IMR-90 (cell line): Measurements from ENCODE around the gene VTN. TPM values are rescaled to one million over a fixed set of nuclear protein-coding genes. Genes with fewer than 3 reads are reported as not detected.

Experiments used
- ATAC-seq: fragments of 200-7000 bp; cut with Tn5 transposase; 2 replicates; pipeline ENCODE4 v1.9.1; 2020; ENCODE audit warnings: low read depth, mild to moderate bottlenecking, moderate library complexity
- BruUV-seq: library from RNA; stranded (reverse); fragments of 400-500 nt; replicated peaks from 2 replicates; lab custom pipeline; 2021; lab: Mats Ljungman, UMichigan
- CTCF ChIA-PET: fragments of 300-600 bp; formaldehyde crosslinking; extraction: SDS; loops from one replicate; lab custom pipeline; 2021; ENCODE audit warnings: antibody characterized with exemption; lab: Yijun Ruan, JAX
- POLR2A ChIA-PET: fragments of 300-600 bp; sonication (Branson Sonifier 250); formaldehyde crosslinking; loops from one replicate; lab custom pipeline; 2022; ENCODE audit warnings: antibody characterized with exemption; ENCODE audit not compliant: unreplicated experiment; lab: Charles Lee
- DNase-seq: peaks from one replicate; pipeline ENCODE4 v3.0.0; 2013
- H2AFZ ChIP-seq: replicated peaks from 2 replicates; pipeline ENCODE3; 2013; ENCODE audit warnings: low read length, mild to moderate bottlenecking; ENCODE audit not compliant: poor library complexity
- H2AK5ac ChIP-seq: 2 replicates; pipeline ENCODE4 v1.6.1; 2013; ENCODE audit warnings: low read depth, low read length, inconsistent platforms
- H2AK9ac ChIP-seq: replicated peaks from 2 replicates; pipeline ENCODE3; 2013; ENCODE audit warnings: mild to moderate bottlenecking, low read depth, low read length, moderate library complexity; ENCODE audit not compliant: poor library complexity
- H2BK120ac ChIP-seq: 2 replicates; pipeline ENCODE4 v1.6.1; 2013; ENCODE audit warnings: low read depth, low read length, inconsistent platforms
- H2BK15ac ChIP-seq: 3 replicates; pipeline ENCODE4 v1.6.1; 2013; ENCODE audit warnings: low read depth, low read length, inconsistent platforms
- H2BK20ac ChIP-seq: 2 replicates; pipeline ENCODE4 v1.6.1; 2013; ENCODE audit warnings: low read depth, mild to moderate bottlenecking, inconsistent platforms, low read length, moderate library complexity
- H2BK5ac ChIP-seq: 2 replicates; pipeline ENCODE4 v1.6.1; 2013; ENCODE audit warnings: mild to moderate bottlenecking, low read depth, low read length, inconsistent platforms; ENCODE audit not compliant: poor library complexity, severe bottlenecking
- H3K14ac ChIP-seq: replicated peaks from 2 replicates; pipeline ENCODE4 v1.6.1; 2013; ENCODE audit warnings: low read depth, low read length, inconsistent platforms
- H3K18ac ChIP-seq: 2 replicates; pipeline ENCODE4 v1.6.1; 2013; ENCODE audit warnings: low read depth, low read length, control low read depth
- H3K23ac ChIP-seq: 2 replicates; pipeline ENCODE4 v1.6.1; 2013; ENCODE audit warnings: low read depth, low read length, inconsistent platforms
- H3K27ac ChIP-seq: 2 replicates; pipeline ENCODE4 v1.5.1; 2013; ENCODE audit warnings: mild to moderate bottlenecking, control low read depth, low read length; ENCODE audit not compliant: insufficient read depth
- H3K27me3 ChIP-seq: 2 replicates; pipeline ENCODE4 v1.6.1; 2013; ENCODE audit warnings: low read length; ENCODE audit not compliant: control insufficient read depth, insufficient read depth
- H3K36me3 ChIP-seq: 2 replicates; pipeline ENCODE4 v1.6.1; 2013; ENCODE audit warnings: low read length, mixed read lengths; ENCODE audit not compliant: control insufficient read depth, insufficient read depth
- H3K4ac ChIP-seq: 2 replicates; pipeline ENCODE4 v1.6.1; 2013; ENCODE audit warnings: low read depth, low read length, inconsistent platforms
- H3K4me1 ChIP-seq: 2 replicates; pipeline ENCODE4 v1.6.1; 2013; ENCODE audit warnings: low read length, mixed read lengths; ENCODE audit not compliant: control insufficient read depth, insufficient read depth
- H3K4me2 ChIP-seq: 2 replicates; pipeline ENCODE4 v1.6.1; 2013; ENCODE audit warnings: low read depth, mild to moderate bottlenecking, control low read depth, low read length, moderate library complexity
- H3K4me3 ChIP-seq: 2 replicates; pipeline ENCODE4 v1.5.1; 2013; ENCODE audit warnings: low read depth, mild to moderate bottlenecking, control low read depth, low read length, moderate library complexity; ENCODE audit not compliant: insufficient read depth
- H3K56ac ChIP-seq: 2 replicates; pipeline ENCODE4 v1.6.1; 2013; ENCODE audit warnings: low read length, inconsistent platforms; ENCODE audit not compliant: insufficient read depth; ENCODE audit errors: extremely low read depth
- H3K79me1 ChIP-seq, 2 experiments: 2 replicates each; pipeline ENCODE4 v1.6.1; 2013; ENCODE audit warnings: low read length in 2 of 2, inconsistent platforms in 1 of 2, low read depth in 1 of 2
- H3K9ac ChIP-seq: 2 replicates; pipeline ENCODE4 v1.6.1; 2013; ENCODE audit warnings: low read depth, low read length, control low read depth
- H3K9me1 ChIP-seq: 2 replicates; pipeline ENCODE4 v1.6.1; 2013; ENCODE audit warnings: low read length, inconsistent platforms; ENCODE audit not compliant: insufficient read depth
- H3K9me3 ChIP-seq: 2 replicates; pipeline ENCODE4 v1.6.1; 2013; ENCODE audit warnings: low read length; ENCODE audit not compliant: control insufficient read depth, insufficient read depth
- H4K20me1 ChIP-seq: 2 replicates; pipeline ENCODE4 v1.6.1; 2013; ENCODE audit warnings: low read length, inconsistent platforms; ENCODE audit not compliant: insufficient read depth
- H4K5ac ChIP-seq: 2 replicates; pipeline ENCODE4 v1.6.1; 2013; ENCODE audit warnings: mild to moderate bottlenecking, low read depth, low read length, control low read depth
- H4K8ac ChIP-seq, 2 experiments: 2 replicates each; pipeline ENCODE4 v1.6.1; 2013; ENCODE audit warnings: low read depth in 2 of 2, low read length in 2 of 2, control low read depth in 1 of 2, inconsistent platforms in 1 of 2
- H4K91ac ChIP-seq: 2 replicates; pipeline ENCODE4 v1.6.1; 2013; ENCODE audit warnings: low read depth, low read length, inconsistent platforms; ENCODE audit not compliant: insufficient read depth
- MAFK ChIP-seq: IDR thresholded peaks from 2 replicates; pipeline ENCODE4 v1.6.1; 2012; ENCODE audit warnings: low read depth, low read length, improper control_type of control experiment
- MAZ ChIP-seq: IDR thresholded peaks from 2 replicates; pipeline ENCODE4 v1.6.1; 2012; ENCODE audit warnings: low read depth, mild to moderate bottlenecking, low read length, improper control_type of control experiment, moderate library complexity, borderline replicate concordance
- MXI1 ChIP-seq: IDR thresholded peaks from 2 replicates; pipeline ENCODE4 v1.6.1; 2012; ENCODE audit warnings: low read depth, mild to moderate bottlenecking, low read length, moderate library complexity, borderline replicate concordance
- POLR2A ChIP-seq: IDR thresholded peaks from 2 replicates; pipeline ENCODE4 v1.6.1; 2012; ENCODE audit warnings: mild to moderate bottlenecking, low read depth, low read length
- RCOR1 ChIP-seq: IDR thresholded peaks from 2 replicates; pipeline ENCODE4 v1.6.1; 2012; ENCODE audit warnings: mild to moderate bottlenecking, low read length, improper control_type of control experiment; ENCODE audit not compliant: insufficient replicate concordance
- SMC3 ChIP-seq: fragments of 150-350 bp; IDR thresholded peaks from 2 replicates; pipeline ENCODE4 v1.6.1; 2016; ENCODE audit warnings: low read depth, mild to moderate bottlenecking, antibody characterized with exemption, low read length, moderate library complexity
- WGBS, 2 experiments: methylation state at CpG; one replicate each; pipeline versions ENCODE4 v1.1.5 to v1.1.7; 2013; ENCODE audit warnings: missing lambda C conversion rate in 2 of 2; ENCODE audit not compliant: insufficient read length in 1 of 2; ENCODE audit errors: extremely low coverage in 2 of 2; 5-methylcytosine and 5-hydroxymethylcytosine counted together
- dilution Hi-C: fragments of 300-500 bp; cut with HindIII; formaldehyde crosslinking; loops from one replicate; pipeline ENCODE4 v1.14.3; 2018; ENCODE audit warnings: low sequenced_read_pairs; ENCODE audit not compliant: unreplicated experiment
- in situ Hi-C: fragments of 300-500 bp; cut with MboI; formaldehyde crosslinking; loops from 3 replicates; pipeline ENCODE4 v1.14.3; 2019; ENCODE audit warnings: low sequenced_read_pairs, inconsistent platforms, mixed read lengths
- intact Hi-C: fragments of 100-400 bp; cut with micrococcal nuclease; formaldehyde crosslinking; loops from 2 replicates; pipeline ENCODE4 v1.10.0; 2022
- polyA plus RNA-seq, 3 experiments: library from polyadenylated mRNA; depleted of rRNA; stranded (reverse); fragments of >200 nt; gene quantifications; 2 replicates each; pipeline ENCODE4 v1.2.3, GENCODE V29; 2012; ENCODE audit warnings: low replicate concordance in 1 of 3
- total RNA-seq: library from RNA; depleted of rRNA; stranded (reverse); fragments of >200 nt; gene quantifications from 2 replicates; pipeline ENCODE4 v1.2.3, GENCODE V29; 2012
- TF ChIP-seq, protein P1 (sequence below): conservative IDR thresholded peaks from 2 replicates; pipeline ENCODE4 v1.5.1; 2012; ENCODE audit warnings: mild to moderate bottlenecking, low read depth, low read length, improper control_type of control experiment

VTN gene
- total and polyA plus RNA-seq, 2 of the 4 experiments (the other 2 are of a cell fraction): 0.18 to 1.0 TPM

DNA sequence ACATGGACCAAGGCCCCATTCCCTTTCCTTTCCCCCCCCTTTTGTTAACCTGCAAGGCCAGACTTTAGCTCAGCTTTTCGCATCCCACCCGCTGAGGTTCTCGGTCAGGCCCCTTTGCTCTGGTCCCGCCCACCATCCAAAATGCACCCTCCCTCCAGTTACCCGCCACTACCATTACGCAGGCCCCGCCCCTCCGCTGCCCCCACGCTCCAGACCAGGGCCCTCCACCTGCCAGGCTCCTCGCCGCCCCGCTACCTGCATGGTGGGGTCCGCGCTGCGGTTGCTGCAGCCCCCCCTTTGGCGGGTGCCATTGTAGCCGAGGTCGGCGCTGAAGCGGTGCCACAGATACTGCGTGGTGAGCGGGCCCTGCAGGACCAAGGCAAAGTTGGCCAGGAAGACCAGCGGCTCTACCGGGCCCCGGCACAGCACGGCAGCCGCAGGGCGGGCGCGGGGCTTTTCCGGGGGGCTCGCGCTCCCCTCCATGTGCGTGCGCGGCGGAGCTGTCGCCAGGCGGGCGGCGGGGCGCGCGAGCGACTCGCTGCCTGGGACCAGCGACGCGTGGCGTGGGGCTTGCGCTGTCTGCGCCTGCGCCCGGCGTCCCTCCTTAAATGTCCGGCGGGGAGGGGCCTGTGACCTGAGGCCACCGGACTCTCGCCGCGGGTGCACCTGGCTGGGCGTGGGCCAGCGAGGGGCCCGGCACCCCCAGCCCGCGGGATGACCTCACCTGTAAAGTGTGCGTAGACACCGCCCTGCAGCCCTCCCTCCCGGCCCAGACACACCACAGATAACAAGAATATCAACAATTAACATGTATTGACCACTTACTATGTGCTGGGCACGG, 35.7 kb upstream of the VTN start, which contains the start of gene SLC46A1:
SLC46A1 (minus strand) TSS at position 581 of the 841 bp plus-strand sequence; CDS start at position 483, 98 bp downstream.
- Histone ChIP-seq H3K36me3 (peaks cover 3% of the 10 kb centered on the region), H4K91ac (no peak within 1 kb of the TSS; the same call in 1 of the 2 replicates), H2BK120ac (no peak within 1 kb of the TSS), H3K4me2 (peak within 1 kb of the TSS; percentile 83), H3K14ac (peak within 1 kb of the TSS; percentile 58), H3K27me3 (0 out of 2 replicates have a peak, but pooled peaks cover 2% of the 10 kb centered on the region), H3K56ac (no peak within 1 kb of the TSS), H2BK5ac (no peak within 1 kb of the TSS), H2AK5ac (no peak within 1 kb of the TSS), H3K9me3 (no peaks in the 10 kb centered on the region), H3K23ac (peak within 1 kb of the TSS; percentile 78; the same call in 1 of the 2 replicates), H3K9ac (peak within 1 kb of the TSS; percentile 22), H3K4ac (peak within 1 kb of the TSS; percentile 58), H3K9me1 (peaks cover 12% of the 10 kb centered on the region), H2AK9ac (peak within 1 kb of the TSS; percentile 88), H2AFZ (peak within 1 kb of the TSS; percentile 99), H4K5ac (no peak within 1 kb of the TSS; the same call in 1 of the 2 replicates), H2BK15ac (no peak within 1 kb of the TSS), H3K4me3 (peak within 1 kb of the TSS; percentile 66), H3K79me1 (no peaks in the 10 kb centered on the region), H4K20me1 (no peaks in the 10 kb centered on the region), H3K18ac (no peak within 1 kb of the TSS), H4K8ac (peak within 1 kb of the TSS; percentile 68 to 90; a peak in 3 of 4 replicates), H3K27ac (no peak within 1 kb of the TSS; the same call in 1 of the 2 replicates), H3K4me1 (peaks cover 3% of the 10 kb centered on the region), H2BK20ac (no peak within 1 kb of the TSS)
- ChIA-PET POLR2A (no interaction called here), CTCF (interaction anchor here (0.7 to 1.0 kb wide), 2 partner anchors 11 to 711 kb away, joined by 3 to 5 read pairs; no protein-coding TSS in a partner anchor)
- no peak for DNase-seq
- BruUV-seq: no TSS peak
- no peak for TF ChIP-seq RCOR1
- no peak for TF ChIP-seq MAZ
- TF ChIP-seq MXI1: peak; percentile 64; the same call in 1 of the 2 replicates
- no peak for TF ChIP-seq MAFK
- no peak for TF ChIP-seq POLR2A
- TF ChIP-seq SMC3: no peak
- TF ChIP-seq, protein P1, sequence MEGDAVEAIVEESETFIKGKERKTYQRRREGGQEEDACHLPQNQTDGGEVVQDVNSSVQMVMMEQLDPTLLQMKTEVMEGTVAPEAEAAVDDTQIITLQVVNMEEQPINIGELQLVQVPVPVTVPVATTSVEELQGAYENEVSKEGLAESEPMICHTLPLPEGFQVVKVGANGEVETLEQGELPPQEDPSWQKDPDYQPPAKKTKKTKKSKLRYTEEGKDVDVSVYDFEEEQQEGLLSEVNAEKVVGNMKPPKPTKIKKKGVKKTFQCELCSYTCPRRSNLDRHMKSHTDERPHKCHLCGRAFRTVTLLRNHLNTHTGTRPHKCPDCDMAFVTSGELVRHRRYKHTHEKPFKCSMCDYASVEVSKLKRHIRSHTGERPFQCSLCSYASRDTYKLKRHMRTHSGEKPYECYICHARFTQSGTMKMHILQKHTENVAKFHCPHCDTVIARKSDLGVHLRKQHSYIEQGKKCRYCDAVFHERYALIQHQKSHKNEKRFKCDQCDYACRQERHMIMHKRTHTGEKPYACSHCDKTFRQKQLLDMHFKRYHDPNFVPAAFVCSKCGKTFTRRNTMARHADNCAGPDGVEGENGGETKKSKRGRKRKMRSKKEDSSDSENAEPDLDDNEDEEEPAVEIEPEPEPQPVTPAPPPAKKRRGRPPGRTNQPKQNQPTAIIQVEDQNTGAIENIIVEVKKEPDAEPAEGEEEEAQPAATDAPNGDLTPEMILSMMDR: no peak
- intact Hi-C loops (loop anchor here (10.0 kb wide), 1 partner anchor 139 kb away; no protein-coding TSS in a partner anchor), dilution Hi-C loops (no loop called here), in situ Hi-C loops (no loop called here)
- ATAC-seq: peak; percentile 84
- 2% methylated on average over 49 of the region's 70 CpGs; no CpG with 5 or more reads in 1 of the 2 experiments for WGBS, 2 experiments
